Hepatocyte (in vitro differentiated cells): ENCODE results near the gene UHRF2. TPM values are rescaled to one million over a fixed set of nuclear protein-coding genes. Genes with fewer than 3 reads are reported as not detected.

ENCODE experiments used
- DNase-seq: peaks from one replicate; pipeline ENCODE4 v3.0.0-alpha.2; 2016; ENCODE audit warnings: low spot score
- H2AFZ ChIP-seq: fragments of 200-600 bp; sonication (generic); 2 replicates; pipeline ENCODE4 v1.6.0; 2016; ENCODE audit warnings: antibody characterized with exemption, mild to moderate bottlenecking
- H3K27ac ChIP-seq: fragments of 200-600 bp; sonication (generic); 2 replicates; pipeline ENCODE4 v1.5.1; 2016; ENCODE audit warnings: mild to moderate bottlenecking
- H3K27me3 ChIP-seq: fragments of 200-600 bp; sonication (generic); 2 replicates; pipeline ENCODE4 v1.6.1; 2016
- H3K36me3 ChIP-seq: fragments of 200-600 bp; sonication (generic); replicated peaks from 2 replicates; pipeline ENCODE4 v1.5.1; 2016; ENCODE audit warnings: low read depth; ENCODE audit not compliant: insufficient read depth
- H3K4me1 ChIP-seq: fragments of 200-600 bp; sonication (generic); 2 replicates; pipeline ENCODE4 v1.5.1; 2016; ENCODE audit warnings: mild to moderate bottlenecking, moderate library complexity; ENCODE audit not compliant: insufficient read depth
- H3K4me2 ChIP-seq: fragments of 200-600 bp; sonication (generic); 2 replicates; pipeline ENCODE4 v1.6.0; 2016
- H3K4me3 ChIP-seq: fragments of 200-600 bp; sonication (generic); 2 replicates; pipeline ENCODE4 v1.5.1; 2016; ENCODE audit warnings: mild to moderate bottlenecking
- H3K79me2 ChIP-seq: fragments of 200-600 bp; sonication (generic); 2 replicates; pipeline ENCODE4 v1.6.0; 2017; ENCODE audit warnings: mild to moderate bottlenecking
- H3K9me2 ChIP-seq: fragments of 200-600 bp; sonication (generic); replicated peaks from 2 replicates; pipeline ENCODE4 v1.6.0; 2017; ENCODE audit warnings: mild to moderate bottlenecking; ENCODE audit not compliant: insufficient read depth
- H3K9me3 ChIP-seq: fragments of 200-600 bp; sonication (generic); 2 replicates; pipeline ENCODE4 v1.5.1; 2016; ENCODE audit warnings: low read depth, mild to moderate bottlenecking
- H4K20me1 ChIP-seq: fragments of 200-600 bp; sonication (generic); 2 replicates; pipeline ENCODE4 v1.6.0; 2016; ENCODE audit warnings: mild to moderate bottlenecking; ENCODE audit not compliant: insufficient read depth, poor library complexity, severe bottlenecking
- EZH2 ChIP-seq: fragments of 200-600 bp; sonication (generic); IDR thresholded peaks from 2 replicates; pipeline ENCODE4 v1.6.1; 2016; ENCODE audit warnings: antibody characterized with exemption, mild to moderate bottlenecking, borderline replicate concordance
- EZH2phosphoT487 ChIP-seq: fragments of 200-600 bp; sonication (generic); IDR thresholded peaks from one replicate; pipeline ENCODE4 v1.6.1; 2018; ENCODE audit warnings: antibody characterized with exemption, mild to moderate bottlenecking, low read depth, moderate library complexity; ENCODE audit not compliant: unreplicated experiment, severe bottlenecking
- WGBS: methylation state at CpG from one replicate; pipeline ENCODE4 v1.1.6; 2016; ENCODE audit warnings: low lambda C conversion rate; ENCODE audit errors: missing lambda C conversion rate; 5-methylcytosine and 5-hydroxymethylcytosine counted together
- polyA plus RNA-seq: library from polyadenylated mRNA; unstranded; fragments of >200 nt; fragmentation: Nextera tagmentation; extraction: Ambion mirVana; gene quantifications from 2 replicates; pipeline ENCODE4 v1.2.1, GENCODE V29; 2016
- total RNA-seq: library from RNA; depleted of rRNA; stranded (reverse); fragments of >200 nt; gene quantifications from 2 replicates; pipeline ENCODE4 v1.2.3, GENCODE V29; 2014
- TF ChIP-seq, protein P1 (sequence below): fragments of 200-600 bp; sonication (generic); IDR thresholded peaks from 2 replicates; pipeline ENCODE4 v1.5.1; 2016; ENCODE audit warnings: antibody characterized with exemption, mild to moderate bottlenecking; ENCODE audit not compliant: poor library complexity

Gene UHRF2
- total and polyA plus RNA-seq, 2 experiments from 2014 or later, result 16.6 to 42.9 TPM

DNA sequence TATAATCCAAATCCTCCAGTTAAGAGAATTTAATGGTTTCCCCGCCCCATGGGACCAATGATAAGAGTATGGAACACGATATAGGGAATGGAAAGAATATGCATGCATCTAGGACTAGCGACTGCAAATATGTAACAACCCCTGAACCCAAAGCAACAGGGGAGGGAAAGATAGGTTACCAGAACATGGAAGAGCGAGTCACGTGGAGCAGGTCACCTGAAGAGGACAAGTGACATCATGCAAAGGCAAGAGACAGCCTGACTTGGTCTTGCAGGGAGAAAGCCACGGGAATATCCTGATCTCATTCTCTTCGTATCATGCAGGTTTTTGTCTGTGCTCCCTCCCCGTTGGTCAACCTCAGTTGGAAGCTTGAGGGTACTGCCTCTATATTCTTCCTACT, 4.7 kb upstream of the UHRF2 start:
- H3K27ac ChIP-seq, result no peak overlapping the region
- WGBS, result 78% methylated on average over 8 of the region's 8 CpGs
- no peaks in the 10 kb centered on the region for H3K9me3 ChIP-seq
- H3K27me3 ChIP-seq, result no peaks in the 10 kb centered on the region
- DNase-seq, result no peak
- no peak overlapping the region for H3K4me2 ChIP-seq
- H3K36me3 ChIP-seq, result no peaks in the 10 kb centered on the region
- H2AFZ ChIP-seq, result no peak overlapping the region
- H3K4me1 ChIP-seq, result no peaks in the 10 kb centered on the region
- H3K4me3 ChIP-seq, result no peak overlapping the region
- TF ChIP-seq EZH2 (no peak), EZH2phosphoT487 (no peak)
- TF ChIP-seq, protein P1, sequence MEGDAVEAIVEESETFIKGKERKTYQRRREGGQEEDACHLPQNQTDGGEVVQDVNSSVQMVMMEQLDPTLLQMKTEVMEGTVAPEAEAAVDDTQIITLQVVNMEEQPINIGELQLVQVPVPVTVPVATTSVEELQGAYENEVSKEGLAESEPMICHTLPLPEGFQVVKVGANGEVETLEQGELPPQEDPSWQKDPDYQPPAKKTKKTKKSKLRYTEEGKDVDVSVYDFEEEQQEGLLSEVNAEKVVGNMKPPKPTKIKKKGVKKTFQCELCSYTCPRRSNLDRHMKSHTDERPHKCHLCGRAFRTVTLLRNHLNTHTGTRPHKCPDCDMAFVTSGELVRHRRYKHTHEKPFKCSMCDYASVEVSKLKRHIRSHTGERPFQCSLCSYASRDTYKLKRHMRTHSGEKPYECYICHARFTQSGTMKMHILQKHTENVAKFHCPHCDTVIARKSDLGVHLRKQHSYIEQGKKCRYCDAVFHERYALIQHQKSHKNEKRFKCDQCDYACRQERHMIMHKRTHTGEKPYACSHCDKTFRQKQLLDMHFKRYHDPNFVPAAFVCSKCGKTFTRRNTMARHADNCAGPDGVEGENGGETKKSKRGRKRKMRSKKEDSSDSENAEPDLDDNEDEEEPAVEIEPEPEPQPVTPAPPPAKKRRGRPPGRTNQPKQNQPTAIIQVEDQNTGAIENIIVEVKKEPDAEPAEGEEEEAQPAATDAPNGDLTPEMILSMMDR, result no peak
- no peaks in the 10 kb centered on the region for H4K20me1 ChIP-seq
- H3K9me2 ChIP-seq, result no peaks in the 10 kb centered on the region
- H3K79me2 ChIP-seq, result no peaks in the 10 kb centered on the region

DNA sequence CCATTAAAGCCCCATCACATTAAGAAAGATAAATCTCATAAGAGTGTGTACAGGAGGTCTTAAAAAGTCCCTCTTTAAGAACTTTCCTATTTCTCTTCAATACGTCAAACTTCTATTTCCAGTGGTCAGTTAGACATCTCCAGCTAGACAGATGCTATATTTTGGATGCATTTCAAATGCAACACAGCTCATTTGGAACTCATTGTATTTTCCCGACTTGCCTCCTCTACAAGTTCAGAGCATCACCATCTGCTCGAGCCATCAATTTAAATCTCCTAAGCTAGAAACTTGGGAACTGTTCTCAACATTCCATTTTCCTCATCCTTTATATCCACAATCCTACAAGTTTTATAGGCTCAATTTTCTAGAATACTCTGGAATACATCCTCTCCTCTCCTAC, 3.2 kb upstream of the UHRF2 start:
- no peak overlapping the region for H3K27ac ChIP-seq
- H3K4me3 ChIP-seq, result no peak overlapping the region
- DNase-seq, result no peak
- H3K4me2 ChIP-seq, result no peak overlapping the region
- no peaks in the 10 kb centered on the region for H3K27me3 ChIP-seq
- H2AFZ ChIP-seq, result no peak overlapping the region
- H3K9me2 ChIP-seq, result no peaks in the 10 kb centered on the region
- TF ChIP-seq EZH2, result no peak
- TF ChIP-seq, protein P1, result no peak
- no peak for TF ChIP-seq EZH2phosphoT487
- peaks cover 14% of the 10 kb centered on the region for H3K79me2 ChIP-seq
- H4K20me1 ChIP-seq, result peaks cover 5% of the 10 kb centered on the region
- H3K36me3 ChIP-seq, result no peaks in the 10 kb centered on the region
- peaks cover 4% of the 10 kb centered on the region for H3K4me1 ChIP-seq
- 92% methylated on average over 3 of the region's 3 CpGs for WGBS
- H3K9me3 ChIP-seq, result no peaks in the 10 kb centered on the region

DNA sequence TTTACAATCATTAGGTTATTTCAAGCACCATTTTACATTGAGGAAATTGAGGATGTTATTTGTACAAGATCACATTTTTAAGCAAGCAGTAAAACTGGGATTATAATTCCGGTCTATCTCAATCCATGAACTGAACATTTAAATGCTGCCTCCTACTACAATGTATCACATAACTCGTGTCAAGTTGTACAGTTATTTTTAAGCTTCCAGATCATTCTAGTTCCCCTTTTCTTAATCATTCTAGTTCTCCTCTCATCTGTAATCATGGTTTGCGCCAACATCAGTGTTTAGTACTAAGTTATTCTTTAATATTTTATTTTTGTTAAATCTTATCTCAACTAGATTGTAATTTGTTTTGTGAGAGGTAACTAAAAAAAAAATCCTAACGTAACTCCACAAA, 2.4 kb upstream of the UHRF2 start:
- peaks cover 22% of the 10 kb centered on the region for H3K79me2 ChIP-seq
- H3K9me3 ChIP-seq, result no peaks in the 10 kb centered on the region
- H2AFZ ChIP-seq, result no peak overlapping the region
- no peaks in the 10 kb centered on the region for H3K36me3 ChIP-seq
- H3K9me2 ChIP-seq, result no peaks in the 10 kb centered on the region
- H3K4me1 ChIP-seq, result peaks cover 11% of the 10 kb centered on the region
- 89% methylated on average over 4 of the region's 4 CpGs for WGBS
- no peaks in the 10 kb centered on the region for H3K27me3 ChIP-seq
- no peak for DNase-seq
- no peak overlapping the region for H3K4me3 ChIP-seq
- H4K20me1 ChIP-seq, result peaks cover 13% of the 10 kb centered on the region
- H3K4me2 ChIP-seq, result no peak overlapping the region
- H3K27ac ChIP-seq, result no peak overlapping the region
- TF ChIP-seq EZH2phosphoT487, result no peak
- TF ChIP-seq, protein P1, result no peak
